Prostate gland (tissue), 2 donors: Measurements from ENCODE around the gene RAP1GDS1. TPM values are rescaled to one million over a fixed set of nuclear protein-coding genes. Genes with fewer than 3 reads are reported as not detected.
"Not testable (repeated sequence)": the region's sequence is repeated elsewhere in the genome, so short reads cannot be mapped to it uniquely, and the experiment has no call there.

Experiments used
- DNase-seq: peaks from one replicate; pipeline ENCODE4 v3.0.0-alpha.2; 2019; ENCODE audit warnings: low spot score
- H3K27ac ChIP-seq, 2 donors: fragments of 200-600 bp; sonication (generic); 2 replicates each; pipeline ENCODE4 v1.5.1; 2017 to 2019
- H3K27me3 ChIP-seq: fragments of 200-600 bp; sonication (generic); replicated peaks from 2 replicates; pipeline ENCODE4 v1.5.1; 2019; ENCODE audit not compliant: insufficient read depth
- H3K36me3 ChIP-seq, 2 donors: fragments of 200-600 bp; sonication (generic); 1 replicate in 1 of 2; 2 replicates in 1 of 2; pipeline versions ENCODE4 v1.5.1 to v1.8.1; 2017 to 2019
- H3K4me1 ChIP-seq: fragments of 200-600 bp; sonication (generic); replicated peaks from 2 replicates; pipeline ENCODE4 v1.5.1; 2019
- H3K4me3 ChIP-seq, 2 donors: fragments of 200-600 bp; sonication (generic); 2 replicates each; pipeline ENCODE4 v1.5.1; 2017 to 2019
- H3K9me3 ChIP-seq: fragments of 200-600 bp; sonication (generic); 2 replicates; pipeline ENCODE4 v1.5.1; 2017
- CTCF ChIP-seq, 4 experiments: fragments of 200-600 bp in 2 of 4; fragments of 450-650 bp in 2 of 4; sonication (generic) in 2 of 4; IDR thresholded peaks; 1 replicate in 3 of 4; 2 replicates in 1 of 4; pipeline ENCODE4 v1.5.1; 2016 to 2019; ENCODE audit warnings: antibody characterized with exemption in 4 of 4, mild to moderate bottlenecking in 2 of 4, moderate library complexity in 2 of 4
- POLR2A ChIP-seq: fragments of 450-650 bp; IDR thresholded peaks from one replicate; pipeline ENCODE4 v1.6.1; 2016; ENCODE audit warnings: antibody characterized with exemption, mild to moderate bottlenecking
- POLR2AphosphoS5 ChIP-seq: sonication (generic); formaldehyde crosslinking; IDR thresholded peaks from one replicate; pipeline ENCODE4 v1.6.1; 2017; ENCODE audit warnings: antibody characterized with exemption
- WGBS: methylation state at CpG from one replicate; pipeline ENCODE4 v1.1.5; 2018; 5-methylcytosine and 5-hydroxymethylcytosine counted together
- intact Hi-C: fragments of 100-400 bp; cut with DNase I; formaldehyde crosslinking; loops from one replicate; pipeline ENCODE4 v1.14.2; 2022
- total RNA-seq, 2 donors: library from RNA; depleted of rRNA; stranded (reverse); fragments of >200 nt; gene quantifications; one replicate each; pipeline ENCODE4 v1.1.0, GENCODE V29; 2016

The RAP1GDS1 gene
- total RNA-seq, 2 donors from 2014 or later, result 16.5 to 34.5 TPM

GRCh38 chr4:98326168-98326567 lies 65.0 kb downstream of the RAP1GDS1 start:
- no peak for DNase-seq
- Histone ChIP-seq H3K4me3 (no peak overlapping the region), H3K27ac (no peak overlapping the region), H3K36me3 (no peaks in the 10 kb centered on the region), H3K27me3 (no peaks in the 10 kb centered on the region), H3K4me1 (no peaks in the 10 kb centered on the region), H3K9me3 (no peaks in the 10 kb centered on the region)
- TF ChIP-seq POLR2AphosphoS5 (no peak), POLR2A (no peak), CTCF (IDR thresholded peaks at IDR 0.05) (no peak)
- intact Hi-C loops, result no loop called here
- WGBS, result 64% methylated on average over 2 of the region's 2 CpGs

GRCh38 chr4:98327694-98328093 lies 66.5 kb downstream of the RAP1GDS1 start:
- Histone ChIP-seq H3K9me3 (no peaks in the 10 kb centered on the region), H3K27ac (no peak overlapping the region), H3K4me1 (no peaks in the 10 kb centered on the region), H3K36me3 (no peaks in the 10 kb centered on the region), H3K4me3 (no peak overlapping the region), H3K27me3 (no peaks in the 10 kb centered on the region)
- TF ChIP-seq POLR2A (no peak), POLR2AphosphoS5 (no peak), CTCF (IDR thresholded peaks at IDR 0.05) (no peak)
- 93% methylated on average over 1 of the region's 1 CpG for WGBS
- DNase-seq, result no peak
- intact Hi-C loops, result no loop called here

DNA sequence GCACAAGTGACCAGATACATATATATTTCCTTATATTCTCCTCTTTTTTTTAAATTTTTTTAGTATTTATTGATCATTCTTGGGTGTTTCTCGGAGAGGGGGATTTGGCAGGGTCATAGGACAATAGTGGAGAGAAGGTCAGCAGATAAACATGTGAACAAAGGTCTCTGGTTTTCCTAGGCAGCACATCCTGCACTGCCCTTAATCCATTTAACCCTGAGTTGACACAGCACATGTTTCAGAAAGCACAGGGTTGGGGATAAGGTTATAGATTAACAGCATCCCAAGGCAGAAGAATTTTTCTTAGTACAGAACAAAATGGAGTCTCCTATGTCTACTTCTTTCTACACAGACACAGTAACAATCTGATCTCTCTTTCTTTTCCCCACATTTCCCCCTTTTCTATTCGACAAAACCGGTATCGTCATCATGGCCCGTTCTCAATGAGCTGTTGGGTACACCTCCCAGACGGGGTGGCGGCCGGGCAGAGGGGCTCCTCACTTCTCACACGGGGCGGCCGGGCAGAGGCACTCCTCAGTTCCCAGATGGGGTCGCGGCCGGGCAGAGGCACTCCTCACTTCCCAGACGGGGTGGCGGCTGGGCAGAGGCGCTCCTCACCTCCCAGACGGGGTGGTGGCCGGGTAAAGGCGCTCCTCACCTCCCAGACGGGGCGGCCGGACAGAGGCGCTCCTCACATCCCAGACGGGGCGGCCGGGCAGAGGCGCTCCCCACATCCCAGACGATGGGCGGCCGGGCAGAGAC lies 68.9 kb downstream of the RAP1GDS1 start:
- DNase-seq, H3K27me3 ChIP-seq, H3K4me1 ChIP-seq, H3K9me3 ChIP-seq, intact Hi-C loops, H3K4me3 ChIP-seq, H3K36me3 ChIP-seq, H3K27ac ChIP-seq: not testable (repeated sequence)
- 97% methylated on average over 31 of the region's 31 CpGs for WGBS

DNA sequence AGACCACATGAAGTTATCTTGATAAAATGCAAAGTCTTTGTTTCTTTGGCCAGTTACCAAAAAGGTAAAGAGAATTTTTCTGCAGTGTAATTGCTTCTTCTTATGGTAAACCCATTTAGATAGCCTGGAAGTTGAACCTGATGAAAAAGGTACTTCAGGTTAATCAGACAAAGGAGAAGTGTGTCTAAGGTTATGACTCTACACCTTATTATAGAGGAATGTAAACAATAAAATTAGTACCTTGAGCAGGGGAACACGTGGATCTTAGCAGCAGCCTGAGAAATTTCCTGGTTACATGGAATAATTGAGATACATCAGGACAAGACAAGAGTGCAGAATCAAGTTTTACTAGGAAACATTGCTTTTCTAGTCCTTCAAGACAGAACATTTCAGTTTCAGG lies 70.8 kb downstream of the RAP1GDS1 start:
- H3K36me3 ChIP-seq, result no peaks in the 10 kb centered on the region
- no peak overlapping the region for H3K4me3 ChIP-seq
- DNase-seq, result no peak
- no peaks in the 10 kb centered on the region for H3K27me3 ChIP-seq
- TF ChIP-seq CTCF (IDR thresholded peaks at IDR 0.05) (no peak), POLR2A (no peak), POLR2AphosphoS5 (no peak)
- H3K4me1 ChIP-seq, result no peaks in the 10 kb centered on the region
- no peaks in the 10 kb centered on the region for H3K9me3 ChIP-seq
- no peak overlapping the region for H3K27ac ChIP-seq
- intact Hi-C loops, result no loop called here
- 76% methylated on average over 1 of the region's 1 CpG for WGBS

DNA sequence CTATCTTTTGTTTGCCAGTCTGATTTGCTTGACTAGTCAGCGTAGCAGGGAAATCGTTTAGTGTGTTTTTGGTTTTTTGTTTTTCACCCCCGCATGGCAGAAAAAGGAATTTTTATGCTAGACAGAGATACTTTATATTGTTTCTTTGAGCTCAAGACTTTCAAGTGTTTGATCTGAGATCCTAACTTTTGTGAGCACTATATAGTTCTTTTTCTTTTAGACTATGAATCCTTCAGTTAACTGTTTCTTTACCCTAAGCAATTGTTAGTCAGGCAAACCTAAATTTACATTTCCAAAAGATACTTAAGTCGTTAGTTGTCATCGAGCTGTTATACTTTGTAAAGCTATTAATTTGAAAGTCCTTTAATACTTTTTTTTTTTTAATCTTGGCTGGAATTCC lies 73.3 kb downstream of the RAP1GDS1 start:
- H3K36me3 ChIP-seq, result no peaks in the 10 kb centered on the region
- no peak overlapping the region for H3K4me3 ChIP-seq
- DNase-seq, result no peak
- TF ChIP-seq CTCF (IDR thresholded peaks at IDR 0.05), result no peak
- no peak for TF ChIP-seq POLR2A
- TF ChIP-seq POLR2AphosphoS5, result no peak
- no peaks in the 10 kb centered on the region for H3K9me3 ChIP-seq
- H3K27ac ChIP-seq, result no peak overlapping the region
- intact Hi-C loops, result no loop called here
- 90% methylated on average over 5 of the region's 5 CpGs for WGBS
- no peaks in the 10 kb centered on the region for H3K27me3 ChIP-seq
- no peaks in the 10 kb centered on the region for H3K4me1 ChIP-seq
